Activated naive CD4-positive, alpha-beta T cell treated with anti-CD3 and anti-CD28 coated beads, Interleukin-2, amount 10 ng/mL, durations not matched to agents 7 days and 5 days (primary cell): ENCODE results near the gene BCL11A.

ENCODE experiments used
- CTCF ChIA-PET: fragments of 350-600 bp; sonication (Branson Sonifier 250); formaldehyde crosslinking; loops from one replicate; lab custom pipeline; 2021; ENCODE audit warnings: antibody characterized with exemption; lab: Charles Lee
- DNase-seq: peaks from one replicate; pipeline ENCODE4 v3.0.0-alpha.2; 2020
- H3K27ac Mint-ChIP-seq: one replicate; pipeline ENCODE4 v1.8.0; 2021; ENCODE audit warnings: mild to moderate bottlenecking, moderate library complexity, mixed read lengths
- H3K27me3 Mint-ChIP-seq: one replicate; pipeline ENCODE4 v1.8.0; 2021; ENCODE audit warnings: mild to moderate bottlenecking, mixed read lengths
- H3K36me3 Mint-ChIP-seq: one replicate; pipeline ENCODE4 v1.8.0; 2021; ENCODE audit warnings: mixed read lengths
- H3K4me1 Mint-ChIP-seq: one replicate; pipeline ENCODE4 v1.8.0; 2021; ENCODE audit warnings: mixed read lengths
- H3K4me3 Mint-ChIP-seq: one replicate; pipeline ENCODE4 v1.8.0; 2021; ENCODE audit warnings: mild to moderate bottlenecking, moderate library complexity, mixed read lengths
- H3K9me3 Mint-ChIP-seq: one replicate; pipeline ENCODE4 v1.8.0; 2021; ENCODE audit warnings: mixed read lengths

Gene BCL11A

DNA sequence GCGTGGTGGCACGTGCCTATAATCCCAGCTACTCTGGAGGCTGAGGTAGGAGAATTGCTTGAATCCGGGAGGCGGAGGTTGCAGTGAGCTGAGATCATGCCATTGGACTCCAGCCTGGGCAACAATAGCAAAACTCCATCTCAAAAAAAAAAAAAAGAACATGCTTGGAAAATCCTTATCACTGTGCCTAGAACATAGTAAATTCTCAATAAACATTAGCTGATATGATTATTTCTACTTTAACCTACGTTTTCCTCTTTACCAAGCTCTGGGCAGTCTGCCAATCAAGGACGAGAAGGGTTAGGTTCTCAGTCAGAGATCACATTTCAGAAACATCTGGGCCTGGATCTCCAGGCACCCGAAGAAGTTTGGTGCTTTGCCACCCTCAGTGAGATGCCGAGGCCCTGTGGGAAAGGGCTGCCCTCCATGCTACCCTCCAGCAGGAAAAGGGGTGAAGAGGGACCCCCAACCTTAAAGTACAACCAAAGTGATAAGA is 107.7 kb downstream of the BCL11A start:
- Mint-ChIP-seq H3K9me3 (no peaks in the 10 kb centered on the region), H3K4me1 (no peaks in the 10 kb centered on the region), H3K4me3 (no peak overlapping the region), H3K27me3 (no peaks in the 10 kb centered on the region), H3K27ac (no peak overlapping the region), H3K36me3 (no peaks in the 10 kb centered on the region)
- CTCF ChIA-PET = no interaction called here
- no peak for DNase-seq

DNA sequence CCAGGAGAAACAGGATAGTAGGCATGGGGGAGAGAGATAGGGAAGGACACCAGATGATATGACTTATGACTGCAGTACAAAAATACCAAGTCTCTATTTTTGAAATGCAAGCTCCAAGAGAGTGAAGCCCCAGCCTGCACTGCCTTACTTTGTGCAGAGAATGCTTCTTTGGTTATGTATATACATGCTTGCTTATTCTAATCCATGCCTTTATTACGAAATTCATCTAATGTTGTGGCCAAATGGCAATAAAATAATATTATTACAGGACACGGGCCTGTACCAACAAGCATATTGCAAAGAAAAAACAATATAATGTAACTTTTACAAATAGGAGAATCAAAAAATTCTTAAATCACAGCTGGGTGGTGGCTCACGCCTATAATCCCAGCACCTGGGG is 110.8 kb downstream of the BCL11A start:
- DNase-seq = no peak
- H3K27me3 Mint-ChIP-seq = no peaks in the 10 kb centered on the region
- H3K36me3 Mint-ChIP-seq = no peaks in the 10 kb centered on the region
- CTCF ChIA-PET = no interaction called here
- no peak overlapping the region for H3K27ac Mint-ChIP-seq
- H3K9me3 Mint-ChIP-seq = no peaks in the 10 kb centered on the region
- H3K4me3 Mint-ChIP-seq = no peak overlapping the region
- H3K4me1 Mint-ChIP-seq = no peaks in the 10 kb centered on the region

- Mint-ChIP-seq H3K4me3 (no peak overlapping the region), H3K36me3 (no peaks in the 10 kb centered on the region), H3K27me3 (no peaks in the 10 kb centered on the region), H3K4me1 (no peaks in the 10 kb centered on the region), H3K9me3 (no peaks in the 10 kb centered on the region), H3K27ac (no peak overlapping the region)
- CTCF ChIA-PET = no interaction called here
- no peak for DNase-seq
Measured at GRCh38 chr2:60441800-60442199, 111.7 kb downstream of the BCL11A start.

DNA sequence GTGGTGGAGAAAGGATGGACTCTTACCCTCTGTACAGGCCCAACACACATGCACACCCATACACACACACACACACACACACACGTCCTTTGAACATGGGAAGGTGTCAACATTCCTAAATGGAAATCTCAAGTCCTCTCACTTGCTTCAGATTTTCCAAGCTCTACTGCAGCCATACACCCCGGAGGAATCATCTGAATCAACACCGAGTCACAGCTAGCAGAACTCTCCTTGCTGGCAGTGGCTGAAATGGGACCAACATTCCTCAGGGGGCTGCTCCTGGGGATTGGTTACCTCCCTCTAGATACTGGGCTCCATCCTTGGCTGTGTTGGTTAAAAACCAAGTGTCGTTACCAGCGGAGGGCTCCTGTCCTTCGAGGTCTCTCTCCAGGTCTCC is 112.7 kb downstream of the BCL11A start:
- Mint-ChIP-seq H3K9me3 (no peaks in the 10 kb centered on the region), H3K27me3 (no peaks in the 10 kb centered on the region), H3K4me3 (no peak overlapping the region), H3K36me3 (no peaks in the 10 kb centered on the region), H3K4me1 (no peaks in the 10 kb centered on the region), H3K27ac (no peak overlapping the region)
- DNase-seq = no peak
- CTCF ChIA-PET = no interaction called here

- Mint-ChIP-seq H3K27me3 (no peaks in the 10 kb centered on the region), H3K27ac (no peak overlapping the region), H3K36me3 (no peaks in the 10 kb centered on the region), H3K9me3 (no peaks in the 10 kb centered on the region), H3K4me1 (no peaks in the 10 kb centered on the region), H3K4me3 (no peak overlapping the region)
- CTCF ChIA-PET = no interaction called here
- DNase-seq = no peak
Measured at GRCh38 chr2:60440079-60440766, 113.2 kb downstream of the BCL11A start.

GRCh38 chr2:60439219-60439974 is 114.1 kb downstream of the BCL11A start:
- no peak for DNase-seq
- no peaks in the 10 kb centered on the region for H3K9me3 Mint-ChIP-seq
- H3K36me3 Mint-ChIP-seq = no peaks in the 10 kb centered on the region
- no peak overlapping the region for H3K4me3 Mint-ChIP-seq
- CTCF ChIA-PET = no interaction called here
- H3K27ac Mint-ChIP-seq = no peak overlapping the region
- H3K4me1 Mint-ChIP-seq = no peaks in the 10 kb centered on the region
- no peaks in the 10 kb centered on the region for H3K27me3 Mint-ChIP-seq

DNA sequence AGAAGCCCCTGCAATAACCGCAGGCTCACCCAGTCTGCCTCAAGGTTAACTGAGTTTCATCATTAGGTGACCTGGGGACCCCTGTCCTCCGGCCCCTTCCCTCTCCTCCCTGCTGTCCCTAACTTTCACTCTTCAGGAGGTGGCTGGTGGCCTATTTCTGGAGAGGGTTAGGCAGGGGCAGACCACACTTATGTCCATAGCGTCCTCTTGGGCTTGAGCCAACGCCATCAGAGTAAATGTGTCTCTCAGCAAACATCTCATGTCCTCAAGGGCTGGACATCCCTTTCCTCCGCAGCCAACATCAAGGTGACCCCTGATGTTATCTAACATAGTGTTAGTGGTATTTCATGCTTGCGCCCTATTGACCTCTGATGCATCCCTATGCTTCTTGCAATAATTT is 114.8 kb downstream of the BCL11A start:
- Mint-ChIP-seq H3K36me3 (no peaks in the 10 kb centered on the region), H3K9me3 (no peaks in the 10 kb centered on the region), H3K27ac (no peak overlapping the region), H3K27me3 (no peaks in the 10 kb centered on the region), H3K4me3 (no peak overlapping the region), H3K4me1 (no peaks in the 10 kb centered on the region)
- CTCF ChIA-PET = no interaction called here
- DNase-seq = no peak

GRCh38 chr2:60438131-60438530 is 115.3 kb downstream of the BCL11A start:
- Mint-ChIP-seq H3K27me3 (no peaks in the 10 kb centered on the region), H3K4me1 (no peaks in the 10 kb centered on the region), H3K36me3 (no peaks in the 10 kb centered on the region), H3K9me3 (no peaks in the 10 kb centered on the region), H3K4me3 (no peak overlapping the region), H3K27ac (no peak overlapping the region)
- CTCF ChIA-PET = no interaction called here
- DNase-seq = no peak

- no peaks in the 10 kb centered on the region for H3K36me3 Mint-ChIP-seq
- H3K4me3 Mint-ChIP-seq = no peak overlapping the region
- no peaks in the 10 kb centered on the region for H3K4me1 Mint-ChIP-seq
- DNase-seq = no peak
- no peaks in the 10 kb centered on the region for H3K9me3 Mint-ChIP-seq
- H3K27ac Mint-ChIP-seq = no peak overlapping the region
- no peaks in the 10 kb centered on the region for H3K27me3 Mint-ChIP-seq
- CTCF ChIA-PET = no interaction called here
Measured at GRCh38 chr2:60437080-60437696, 116.3 kb downstream of the BCL11A start.

DNA sequence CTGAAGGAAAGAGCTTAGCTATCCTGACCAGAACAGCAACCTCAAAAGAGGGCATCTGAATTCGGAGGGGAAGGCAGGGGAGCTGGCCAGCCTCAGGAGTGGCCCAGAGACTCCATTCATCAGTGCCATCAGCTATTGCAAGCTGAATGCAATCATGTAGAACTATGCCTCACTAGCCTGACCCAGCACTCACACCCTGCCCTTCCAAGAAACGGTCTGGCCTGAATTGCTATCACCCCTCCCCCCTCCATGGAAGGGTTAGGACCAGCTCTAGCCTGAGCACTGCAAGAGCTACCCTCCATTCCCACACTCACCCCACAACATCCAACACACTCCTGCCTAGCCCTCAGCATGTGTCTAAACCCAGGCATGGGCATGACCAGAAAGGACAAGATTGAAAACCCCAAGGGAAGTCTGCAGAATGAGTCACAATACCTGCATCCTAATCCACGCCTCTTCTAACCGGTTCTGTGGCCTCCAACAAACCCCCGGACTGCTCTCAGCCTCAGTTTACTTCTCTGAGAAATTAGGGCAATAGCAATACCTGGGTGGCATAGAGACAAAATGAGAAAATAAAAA is 120.3 kb downstream of the BCL11A start:
- Mint-ChIP-seq H3K27me3 (no peaks in the 10 kb centered on the region), H3K36me3 (no peaks in the 10 kb centered on the region), H3K4me1 (no peaks in the 10 kb centered on the region), H3K27ac (no peak overlapping the region), H3K9me3 (no peaks in the 10 kb centered on the region), H3K4me3 (no peak overlapping the region)
- DNase-seq = no peak
- CTCF ChIA-PET = no interaction called here

DNA sequence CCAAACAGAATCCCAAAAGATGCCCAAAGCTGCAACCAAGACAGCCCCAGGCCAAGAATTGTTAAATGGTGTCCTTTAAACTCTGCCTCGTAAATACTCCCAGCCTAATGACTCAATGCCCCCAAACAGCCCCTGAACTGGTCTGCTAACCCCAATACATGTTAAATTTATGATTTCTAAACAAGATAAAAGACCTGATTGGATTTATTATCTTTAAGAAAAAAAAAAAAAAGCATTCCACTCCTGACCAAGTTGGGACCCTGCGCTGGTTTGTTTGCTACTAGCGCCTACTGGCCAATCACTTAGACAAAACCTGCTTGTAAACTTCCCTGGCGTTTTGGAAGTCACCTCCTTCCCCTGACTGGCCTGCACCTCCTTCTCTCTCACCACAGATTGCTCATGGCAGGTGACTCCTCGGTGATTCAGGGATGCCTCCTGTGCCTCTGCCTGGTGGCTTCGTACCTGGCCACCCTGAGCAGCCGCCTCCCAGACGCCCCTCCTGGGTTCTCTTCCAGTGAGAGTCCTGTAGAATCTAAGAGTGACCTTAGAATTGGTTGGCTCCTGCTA is 121.3 kb downstream of the BCL11A start:
- Mint-ChIP-seq H3K36me3 (no peaks in the 10 kb centered on the region), H3K4me3 (no peak overlapping the region), H3K9me3 (no peaks in the 10 kb centered on the region), H3K27me3 (no peaks in the 10 kb centered on the region), H3K27ac (no peak overlapping the region), H3K4me1 (no peaks in the 10 kb centered on the region)
- CTCF ChIA-PET = no interaction called here
- no peak for DNase-seq

DNA sequence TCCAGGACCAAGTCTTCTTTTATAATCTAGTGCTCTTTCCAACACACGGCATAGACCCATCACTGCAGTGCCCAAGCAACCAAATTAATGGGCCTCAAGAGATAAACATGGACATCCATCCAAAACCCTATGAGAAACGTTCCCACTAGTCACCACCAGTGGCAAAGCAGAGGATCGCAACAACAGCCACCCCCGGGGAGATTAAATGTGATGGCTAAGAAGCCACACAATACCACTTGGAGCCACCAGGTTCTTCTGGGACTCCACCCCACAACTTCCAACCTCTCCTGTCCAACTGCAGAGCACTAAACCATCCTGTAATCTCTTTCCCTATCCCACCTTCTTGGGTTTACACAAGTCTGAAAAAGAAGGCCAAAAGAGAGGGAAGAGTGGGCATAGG is 123.8 kb downstream of the BCL11A start:
- Mint-ChIP-seq H3K4me3 (no peak overlapping the region), H3K4me1 (no peaks in the 10 kb centered on the region), H3K36me3 (no peaks in the 10 kb centered on the region), H3K9me3 (no peaks in the 10 kb centered on the region), H3K27ac (no peak overlapping the region), H3K27me3 (no peaks in the 10 kb centered on the region)
- CTCF ChIA-PET = no interaction called here
- no peak for DNase-seq

- Mint-ChIP-seq H3K27me3 (no peaks in the 10 kb centered on the region), H3K27ac (no peak overlapping the region), H3K4me1 (no peaks in the 10 kb centered on the region), H3K4me3 (no peak overlapping the region), H3K9me3 (no peaks in the 10 kb centered on the region), H3K36me3 (no peaks in the 10 kb centered on the region)
- CTCF ChIA-PET = no interaction called here
- no peak for DNase-seq
Measured at GRCh38 chr2:60426880-60427279, 126.6 kb downstream of the BCL11A start.

DNA sequence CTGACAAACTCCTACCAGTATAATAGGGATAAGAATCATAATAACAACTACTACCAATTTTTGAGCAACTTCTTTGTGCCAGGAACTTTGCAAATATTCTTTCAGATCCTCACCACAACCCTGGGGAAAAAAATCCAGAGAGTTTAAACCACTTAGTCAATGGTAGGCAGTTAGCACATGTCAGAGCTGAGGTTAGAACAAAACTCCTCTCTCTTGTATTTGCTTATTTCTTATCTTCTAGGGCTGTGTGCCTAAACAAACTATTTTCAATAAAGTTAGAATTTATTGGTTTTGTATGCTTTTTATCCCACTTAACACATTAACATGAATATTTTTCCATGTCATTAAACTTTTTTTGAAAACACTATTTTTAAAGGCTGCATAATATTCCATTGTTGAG is 127.1 kb downstream of the BCL11A start:
- Mint-ChIP-seq H3K4me1 (no peaks in the 10 kb centered on the region), H3K9me3 (no peaks in the 10 kb centered on the region), H3K27ac (no peak overlapping the region), H3K27me3 (no peaks in the 10 kb centered on the region), H3K36me3 (no peaks in the 10 kb centered on the region), H3K4me3 (no peak overlapping the region)
- CTCF ChIA-PET = no interaction called here
- no peak for DNase-seq
